Fibroblast of pulmonary artery (primary cell): ENCODE data around the gene WDR26.
"Not testable (repeated sequence)": the region's sequence is repeated elsewhere in the genome, so short reads cannot be mapped to it uniquely, and the experiment has no call there.

Experiments
- DNase-seq: peaks from one replicate; pipeline ENCODE4 v3.0.0-alpha.2; 2010; ENCODE audit warnings: low read depth
- H3K4me3 ChIP-seq: replicated peaks from 2 replicates; pipeline ENCODE4 v1.5.1; 2011; ENCODE audit warnings: low read depth, mild to moderate bottlenecking, control low read depth, low read length, moderate library complexity
- TF ChIP-seq, protein P1 (sequence below): IDR thresholded peaks from 2 replicates; pipeline ENCODE4 v1.5.1; 2011; ENCODE audit warnings: mild to moderate bottlenecking, control low read depth, low read length, inconsistent platforms; ENCODE audit errors: missing control alignments

WDR26 gene

DNA sequence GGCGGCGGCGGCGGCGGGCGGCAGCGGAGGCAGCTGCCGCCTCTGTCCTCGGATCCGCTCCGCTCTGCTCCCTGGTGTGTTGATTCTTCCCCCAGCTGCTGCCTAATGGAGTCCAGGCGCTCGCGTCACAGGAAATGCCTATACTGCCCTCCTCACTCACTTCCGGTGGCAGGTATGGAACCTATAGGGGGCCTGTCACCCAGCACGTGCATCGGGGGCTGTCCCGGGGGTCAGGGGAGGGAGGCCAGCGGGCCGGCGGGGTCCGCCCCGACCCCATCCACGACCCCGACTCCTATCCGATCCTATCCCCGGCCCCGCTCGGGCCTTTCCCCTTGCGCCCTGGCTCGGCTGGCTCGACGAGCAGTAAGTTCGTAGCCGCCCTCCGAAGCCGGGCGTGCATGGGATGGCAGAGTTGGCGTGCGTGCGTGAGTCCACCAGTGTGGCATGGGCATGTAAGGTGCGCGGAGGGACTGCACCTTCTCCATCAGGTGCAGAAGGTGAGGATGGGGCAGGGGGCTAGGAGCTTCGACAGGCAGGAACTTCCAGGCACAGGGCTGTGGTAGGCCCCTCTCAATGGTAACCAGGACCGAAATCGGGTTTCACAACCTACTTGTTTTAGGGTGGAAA is at the start of gene WDR26:
Gene WDR26 (minus strand): TSS at position 107 of the 627 bp plus-strand sequence.
- peak within 1 kb of the TSS; percentile 89 for H3K4me3 ChIP-seq
- DNase-seq, result peak; percentile 79
- TF ChIP-seq, protein P1, sequence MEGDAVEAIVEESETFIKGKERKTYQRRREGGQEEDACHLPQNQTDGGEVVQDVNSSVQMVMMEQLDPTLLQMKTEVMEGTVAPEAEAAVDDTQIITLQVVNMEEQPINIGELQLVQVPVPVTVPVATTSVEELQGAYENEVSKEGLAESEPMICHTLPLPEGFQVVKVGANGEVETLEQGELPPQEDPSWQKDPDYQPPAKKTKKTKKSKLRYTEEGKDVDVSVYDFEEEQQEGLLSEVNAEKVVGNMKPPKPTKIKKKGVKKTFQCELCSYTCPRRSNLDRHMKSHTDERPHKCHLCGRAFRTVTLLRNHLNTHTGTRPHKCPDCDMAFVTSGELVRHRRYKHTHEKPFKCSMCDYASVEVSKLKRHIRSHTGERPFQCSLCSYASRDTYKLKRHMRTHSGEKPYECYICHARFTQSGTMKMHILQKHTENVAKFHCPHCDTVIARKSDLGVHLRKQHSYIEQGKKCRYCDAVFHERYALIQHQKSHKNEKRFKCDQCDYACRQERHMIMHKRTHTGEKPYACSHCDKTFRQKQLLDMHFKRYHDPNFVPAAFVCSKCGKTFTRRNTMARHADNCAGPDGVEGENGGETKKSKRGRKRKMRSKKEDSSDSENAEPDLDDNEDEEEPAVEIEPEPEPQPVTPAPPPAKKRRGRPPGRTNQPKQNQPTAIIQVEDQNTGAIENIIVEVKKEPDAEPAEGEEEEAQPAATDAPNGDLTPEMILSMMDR, result no peak

DNA sequence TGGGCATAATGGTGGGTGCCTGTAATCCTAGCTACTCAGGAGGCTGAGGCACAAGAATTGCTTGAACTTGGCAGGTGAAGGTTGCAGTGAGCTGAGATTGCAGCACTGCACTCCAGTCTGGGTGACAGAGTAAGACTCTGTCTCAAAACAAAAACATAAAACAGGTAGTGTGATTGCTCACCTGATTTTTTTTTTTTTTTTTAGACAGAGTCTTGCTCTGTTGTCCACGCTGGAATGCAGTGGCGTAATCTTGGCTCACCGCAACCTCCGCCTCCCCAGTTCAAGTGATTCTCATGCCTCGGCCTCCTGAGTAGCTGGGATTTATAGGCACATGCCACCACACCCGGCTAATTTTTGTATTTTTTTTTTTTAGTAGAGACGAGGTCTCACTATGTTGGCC is 48.6 kb upstream of the WDR26 start:
- DNase-seq, result not testable (repeated sequence)

DNA sequence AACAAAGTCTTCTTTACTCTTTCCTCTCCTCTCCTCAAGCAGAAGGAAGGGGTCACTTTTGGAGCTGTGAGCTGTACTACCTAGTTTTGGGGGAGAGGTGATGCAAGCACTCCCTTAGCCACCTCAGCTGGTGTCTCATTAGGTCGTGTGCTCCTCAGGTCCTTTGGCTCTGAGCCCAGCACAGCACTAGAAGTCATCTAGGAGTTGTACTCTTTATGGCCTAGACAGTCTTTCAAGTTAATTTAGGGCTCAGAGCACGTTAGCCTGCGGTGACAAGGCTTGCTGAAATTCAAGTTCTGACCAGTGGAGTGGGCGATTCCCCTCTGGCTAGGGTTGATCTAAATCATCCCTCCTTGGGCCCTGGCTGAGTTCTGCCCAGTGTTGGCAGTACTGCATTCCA is 48.0 kb upstream of the WDR26 start:
- TF ChIP-seq, protein P1, result no peak
- H3K4me3 ChIP-seq, result no peak overlapping the region
- DNase-seq, result no peak

More for the DNA sequence above, 48.6 kb upstream of the WDR26 start:
- H3K4me3 ChIP-seq, result not testable (repeated sequence)

DNA sequence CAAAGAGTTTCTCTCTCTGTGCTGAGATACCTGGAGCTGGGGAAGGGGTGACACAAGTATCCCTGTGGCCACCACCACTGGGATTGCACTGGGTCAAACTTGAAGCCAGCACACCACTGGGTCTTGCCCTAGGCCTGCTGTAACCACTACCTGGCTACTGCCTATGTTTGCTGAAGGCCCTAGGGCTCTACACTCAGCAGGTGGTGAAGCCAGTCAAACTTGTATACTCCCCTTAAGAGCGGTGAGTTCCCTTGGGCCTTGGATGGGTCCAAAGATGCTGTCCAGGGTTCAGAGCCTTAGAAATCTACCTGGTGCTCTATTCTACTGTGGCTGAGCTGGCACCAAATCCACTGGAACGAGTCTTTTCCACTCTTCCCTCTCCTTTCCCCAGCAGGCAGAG is 47.0 kb upstream of the WDR26 start:
- H3K4me3 ChIP-seq, result no peak overlapping the region
- TF ChIP-seq, protein P1, result no peak
- DNase-seq, result no peak

DNA sequence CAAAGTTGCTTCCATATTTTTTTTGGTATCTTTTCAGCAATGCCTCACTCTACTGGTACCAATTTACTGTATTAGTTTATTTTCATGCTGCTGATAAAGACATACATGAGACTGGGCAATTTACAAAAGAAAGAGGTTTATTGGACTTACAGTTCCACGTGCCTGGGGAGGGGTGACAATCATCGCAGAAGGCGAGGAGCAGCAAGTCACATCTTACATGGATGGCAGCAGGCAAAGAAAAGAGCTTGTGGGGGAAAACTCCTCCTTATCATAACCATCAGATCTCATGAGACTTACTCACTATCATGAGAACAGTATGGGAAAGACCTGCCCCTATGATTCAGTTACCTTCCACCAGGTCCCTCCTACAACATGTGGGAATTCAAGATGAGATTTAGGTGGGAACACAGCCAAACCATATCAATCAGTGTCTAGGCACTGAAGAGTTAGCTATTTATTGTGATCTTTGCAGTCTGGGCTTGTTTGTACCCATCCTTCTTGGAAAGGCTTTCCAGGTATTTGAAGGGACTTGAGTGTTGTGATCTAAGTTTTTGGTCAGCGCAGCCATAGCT is 46.4 kb upstream of the WDR26 start:
- DNase-seq, H3K4me3 ChIP-seq: not testable (repeated sequence)

DNA sequence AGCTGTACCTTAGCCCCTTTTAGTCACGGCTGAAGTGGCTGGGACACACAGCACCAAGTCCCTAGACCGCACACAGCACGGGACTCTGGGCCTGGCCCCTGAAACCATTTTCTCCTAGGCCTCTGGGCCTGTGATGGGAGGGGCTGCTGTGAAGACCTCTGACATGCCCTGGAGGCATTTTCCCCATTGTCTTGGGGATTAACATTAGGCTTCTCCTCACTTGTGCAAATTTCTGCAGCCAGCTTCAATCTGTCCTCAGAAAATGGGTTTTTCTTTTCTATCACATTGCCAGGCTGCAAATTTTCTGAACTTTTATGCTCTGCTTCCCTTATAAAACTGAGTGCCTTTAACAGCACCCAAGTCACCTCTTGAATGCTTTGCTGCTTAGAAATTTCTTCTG is 45.6 kb upstream of the WDR26 start:
- DNase-seq, H3K4me3 ChIP-seq: not testable (repeated sequence)

DNA sequence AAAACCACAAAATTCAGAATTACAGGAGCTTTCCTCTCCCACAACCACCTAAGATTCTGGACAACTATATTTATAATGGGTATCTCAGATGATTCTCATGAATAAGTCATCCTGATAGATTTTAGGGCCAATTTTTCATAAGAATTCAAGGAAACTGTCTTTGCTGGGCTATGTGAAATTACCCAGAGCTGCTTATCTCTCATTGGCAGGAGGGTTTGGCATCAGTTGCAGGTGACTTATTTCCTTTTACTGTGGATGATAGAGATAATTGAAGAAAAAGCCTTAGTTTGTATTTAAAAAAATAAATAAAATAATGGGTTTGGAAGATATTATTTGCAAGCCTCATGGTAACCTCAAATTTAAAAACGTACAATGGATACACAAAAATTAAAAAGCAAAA is 38.2 kb upstream of the WDR26 start:
- no peak for DNase-seq
- TF ChIP-seq, protein P1, result no peak

DNA sequence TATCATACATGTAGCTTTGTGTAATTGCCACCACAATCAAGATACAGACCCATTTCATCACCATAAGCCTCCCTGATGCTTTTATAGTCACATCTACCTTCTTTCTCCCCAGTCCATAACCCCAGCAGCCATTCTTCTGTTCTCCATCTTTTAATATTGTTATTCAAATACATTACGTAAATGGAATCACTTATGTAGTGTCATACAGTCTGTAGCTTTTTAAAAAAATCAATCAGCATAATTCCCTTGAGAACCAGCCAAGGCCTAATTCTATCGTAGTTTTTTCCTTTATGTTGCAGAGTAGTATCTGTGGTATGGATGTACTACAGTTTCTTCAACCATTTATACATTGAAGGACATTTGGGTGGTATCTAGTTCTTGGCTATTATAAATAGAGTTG is 31.6 kb upstream of the WDR26 start:
- TF ChIP-seq, protein P1, result no peak
- no peak overlapping the region for H3K4me3 ChIP-seq
- DNase-seq, result no peak

More for the DNA sequence above, 38.2 kb upstream of the WDR26 start:
- H3K4me3 ChIP-seq, result no peak overlapping the region
